Measurements from ENCODE around the gene E4F1. TPM values are rescaled to one million over a fixed set of nuclear protein-coding genes. Genes with fewer than 3 reads are reported as not detected.

E4F1 gene
- total and polyA plus RNA-seq, 9 of the 15 experiments (the other 6 are each of a cell fraction or from before 2014, with no cell fraction given), result 0.48 to 94.9 (median 20.4) TPM

DNA sequence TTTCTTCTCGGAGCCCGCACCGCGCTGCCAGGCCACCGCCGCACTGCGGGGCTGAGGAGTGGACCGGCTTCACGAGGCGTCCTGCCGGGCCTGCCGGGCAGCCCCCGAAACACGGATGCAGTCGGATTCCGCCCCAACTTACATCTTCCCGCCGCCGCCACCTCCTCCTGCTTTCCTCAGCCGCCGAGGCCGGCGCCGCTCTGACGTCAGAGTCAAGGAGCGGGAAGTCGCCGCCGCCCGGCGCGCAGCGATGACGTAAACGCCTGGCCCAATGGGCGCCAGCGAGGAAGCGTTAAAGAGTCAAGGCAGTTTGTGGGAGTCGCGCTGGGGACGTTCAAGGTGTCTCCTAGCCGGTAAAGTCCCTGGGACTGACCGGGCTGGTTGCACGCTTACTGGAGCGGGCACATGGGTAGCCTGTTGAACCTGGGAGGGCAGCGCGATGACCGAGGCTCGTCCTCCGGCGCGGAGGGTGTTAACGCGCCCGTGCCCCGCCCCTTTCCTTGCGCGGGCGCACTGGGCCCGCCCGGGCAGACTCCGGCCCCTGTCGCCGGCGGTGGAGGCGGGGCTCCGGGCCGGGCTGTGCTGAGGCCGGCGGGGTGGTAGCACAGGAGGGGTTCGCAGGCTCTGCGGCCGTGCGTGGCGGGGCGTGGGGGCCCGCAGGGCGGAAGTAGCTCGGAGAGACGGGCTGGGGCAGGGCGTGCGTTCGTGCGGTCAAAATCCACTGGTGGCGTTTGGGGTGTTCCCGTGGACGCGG is 44.7 kb downstream of the E4F1 start, which contains the start of gene RNPS1 (continued):
- TF ChIP-seq ZNF507 (tag; conservative IDR thresholded peaks at IDR 0.05) (no peak), ZNF197 (CRISPR knock-in tag; IDR thresholded peaks at IDR 0.05; ENCODE audit: low read depth) (no peak), ZNF354B (CRISPR knock-in tag; IDR thresholded peaks at IDR 0.05) (no peak), ZNF586 (CRISPR knock-in tag; conservative IDR thresholded peaks at IDR 0.05) (no peak), ZNF140 (CRISPR knock-in tag; IDR thresholded peaks at IDR 0.05) (no peak), CEBPB (tag; IDR thresholded peaks at IDR 0.05) (peak; percentile 82), ZNF224 (CRISPR knock-in tag; IDR thresholded peaks at IDR 0.05) (no peak), ZBTB8A (IDR thresholded peaks at IDR 0.05; ENCODE audit: partially characterized antibody) (no peak), ZNF347 (CRISPR knock-in tag; IDR thresholded peaks at IDR 0.05; ENCODE audit: low read depth) (no peak), SP1 (CRISPR knock-in tag; IDR thresholded peaks at IDR 0.05) (peak; percentile 97), HCFC1 (IDR thresholded peaks at IDR 0.05; ENCODE audit: low read depth, low read length) (peak; percentile 84), NFRKB (IDR thresholded peaks at IDR 0.05; ENCODE audit: low read depth) (peak; percentile 87), SOX6 (IDR thresholded peaks at IDR 0.05) (no peak; the same call in 1 of the 2 replicates), ZNF766 (CRISPR knock-in tag; conservative IDR thresholded peaks at IDR 0.05) (0 out of 2 replicates have a peak, but pooled peaks have one; percentile 17), RAD51 (IDR thresholded peaks at IDR 0.05; ENCODE audit: borderline replicate concordance, low read depth) (no peak), PRPF4 (IDR thresholded peaks at IDR 0.05; ENCODE audit: insufficient read depth, low read depth, low read length, poor library complexity, severe bottlenecking) (peak; percentile 84), RBM34 (IDR thresholded peaks at IDR 0.05; ENCODE audit: borderline replicate concordance, insufficient read depth, low read length) (no peak), DMBX1 (CRISPR knock-in tag; IDR thresholded peaks at IDR 0.05; ENCODE audit: borderline replicate concordance) (no peak), MED1 (CRISPR knock-in tag; IDR thresholded peaks at IDR 0.05; ENCODE audit: borderline replicate concordance) (no peak)
- TF ChIP-seq, protein P1, sequence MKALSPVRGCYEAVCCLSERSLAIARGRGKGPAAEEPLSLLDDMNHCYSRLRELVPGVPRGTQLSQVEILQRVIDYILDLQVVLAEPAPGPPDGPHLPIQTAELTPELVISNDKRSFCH (CRISPR knock-in tag; IDR thresholded peaks at IDR 0.05), result no peak
- TF ChIP-seq, protein P1 (tag; IDR thresholded peaks at IDR 0.05), result peak; percentile 58; the same call in 1 of the 2 replicates
- TF ChIP-seq, protein P2, sequence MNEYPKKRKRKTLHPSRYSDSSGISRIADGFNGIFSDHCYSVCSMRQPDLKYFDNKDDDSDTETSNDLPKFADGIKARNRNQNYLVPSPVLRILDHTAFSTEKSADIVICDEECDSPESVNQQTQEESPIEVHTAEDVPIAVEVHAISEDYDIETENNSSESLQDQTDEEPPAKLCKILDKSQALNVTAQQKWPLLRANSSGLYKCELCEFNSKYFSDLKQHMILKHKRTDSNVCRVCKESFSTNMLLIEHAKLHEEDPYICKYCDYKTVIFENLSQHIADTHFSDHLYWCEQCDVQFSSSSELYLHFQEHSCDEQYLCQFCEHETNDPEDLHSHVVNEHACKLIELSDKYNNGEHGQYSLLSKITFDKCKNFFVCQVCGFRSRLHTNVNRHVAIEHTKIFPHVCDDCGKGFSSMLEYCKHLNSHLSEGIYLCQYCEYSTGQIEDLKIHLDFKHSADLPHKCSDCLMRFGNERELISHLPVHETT (CRISPR knock-in tag; conservative IDR thresholded peaks at IDR 0.05 in 1 of 2, IDR thresholded peaks at IDR 0.05 in 1 of 2), result peak in 1 of 2 experiments; percentile 93; a peak in 2 of 4 replicates
- TF ChIP-seq, protein P3, sequence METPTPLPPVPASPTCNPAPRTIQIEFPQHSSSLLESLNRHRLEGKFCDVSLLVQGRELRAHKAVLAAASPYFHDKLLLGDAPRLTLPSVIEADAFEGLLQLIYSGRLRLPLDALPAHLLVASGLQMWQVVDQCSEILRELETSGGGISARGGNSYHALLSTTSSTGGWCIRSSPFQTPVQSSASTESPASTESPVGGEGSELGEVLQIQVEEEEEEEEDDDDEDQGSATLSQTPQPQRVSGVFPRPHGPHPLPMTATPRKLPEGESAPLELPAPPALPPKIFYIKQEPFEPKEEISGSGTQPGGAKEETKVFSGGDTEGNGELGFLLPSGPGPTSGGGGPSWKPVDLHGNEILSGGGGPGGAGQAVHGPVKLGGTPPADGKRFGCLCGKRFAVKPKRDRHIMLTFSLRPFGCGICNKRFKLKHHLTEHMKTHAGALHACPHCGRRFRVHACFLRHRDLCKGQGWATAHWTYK (CRISPR knock-in tag; IDR thresholded peaks at IDR 0.05), result peak; percentile 79; the same call in 1 of the 2 replicates
- TF ChIP-seq, protein P4, sequence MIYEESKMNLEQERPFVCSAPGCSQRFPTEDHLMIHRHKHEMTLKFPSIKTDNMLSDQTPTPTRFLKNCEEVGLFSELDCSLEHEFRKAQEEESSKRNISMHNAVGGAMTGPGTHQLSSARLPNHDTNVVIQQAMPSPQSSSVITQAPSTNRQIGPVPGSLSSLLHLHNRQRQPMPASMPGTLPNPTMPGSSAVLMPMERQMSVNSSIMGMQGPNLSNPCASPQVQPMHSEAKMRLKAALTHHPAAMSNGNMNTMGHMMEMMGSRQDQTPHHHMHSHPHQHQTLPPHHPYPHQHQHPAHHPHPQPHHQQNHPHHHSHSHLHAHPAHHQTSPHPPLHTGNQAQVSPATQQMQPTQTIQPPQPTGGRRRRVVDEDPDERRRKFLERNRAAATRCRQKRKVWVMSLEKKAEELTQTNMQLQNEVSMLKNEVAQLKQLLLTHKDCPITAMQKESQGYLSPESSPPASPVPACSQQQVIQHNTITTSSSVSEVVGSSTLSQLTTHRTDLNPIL (CRISPR knock-in tag; IDR thresholded peaks at IDR 0.05), result no peak

Measured in K562 (cell line).